NCI-H2107 (cell line): ENCODE measurements around the gene ACAP1.

Experiments
- DNase-seq: peaks from one replicate; lab custom pipeline; 2025; lab: John Stamatoyannopoulos, UW

Gene ACAP1

GRCh38 chr17:7336240-7337175, at the start of gene ACAP1:
Gene ACAP1, plus strand, starts transcription at chr17:7336529. Its CDS starts 206 bp downstream, at chr17:7336735.
- DNase-seq, result no peak

- no peak for DNase-seq
Measured at GRCh38 chr17:7289256-7290032, 46.9 kb upstream of the ACAP1 start.

- DNase-seq, result no peak
Measured at GRCh38 chr17:7290166-7290565, 46.2 kb upstream of the ACAP1 start.

GRCh38 chr17:7290685-7291084, 45.6 kb upstream of the ACAP1 start:
- no peak for DNase-seq

GRCh38 chr17:7292194-7292593, 44.1 kb upstream of the ACAP1 start:
- no peak for DNase-seq

GRCh38 chr17:7292729-7293128, 43.6 kb upstream of the ACAP1 start:
- DNase-seq, result no peak

GRCh38 chr17:7293159-7293558, 43.2 kb upstream of the ACAP1 start:
- no peak for DNase-seq

- DNase-seq, result no peak
Measured at GRCh38 chr17:7293816-7294613, 42.3 kb upstream of the ACAP1 start.

- peak; percentile 5 for DNase-seq
Measured at GRCh38 chr17:7294614-7295153, 41.6 kb upstream of the ACAP1 start, which contains the start of gene YBX2. Gene YBX2, minus strand, starts transcription at chr17:7294639. Its CDS starts 139 bp downstream, at chr17:7294500.

GRCh38 chr17:7295230-7296180, 40.8 kb upstream of the ACAP1 start:
- DNase-seq, result no peak

- peak; percentile 45 for DNase-seq
Measured at GRCh38 chr17:7296189-7296861, 40.0 kb upstream of the ACAP1 start.

GRCh38 chr17:7304179-7304578, 32.1 kb upstream of the ACAP1 start:
- DNase-seq, result no peak

- DNase-seq, result peak; percentile 95
Measured at GRCh38 chr17:7306911-7307685, 29.2 kb upstream of the ACAP1 start, which contains the start of gene EIF5A. Gene EIF5A, plus strand, starts transcription at chr17:7307628. Its CDS starts 2,008 bp downstream, at chr17:7309636.

GRCh38 chr17:7307686-7308624, 28.4 kb upstream of the ACAP1 start:
- no peak for DNase-seq

GRCh38 chr17:7308625-7309433, 27.5 kb upstream of the ACAP1 start:
- peak; percentile 28 for DNase-seq

- no peak for DNase-seq
Measured at GRCh38 chr17:7309628-7310027, 26.7 kb upstream of the ACAP1 start.

- DNase-seq, result no peak
Measured at GRCh38 chr17:7311110-7311705, 25.1 kb upstream of the ACAP1 start.
